Nephron progenitor cell (in vitro differentiated cells): ENCODE results near the gene FRMD4B.

Experiments
- DNase-seq: peaks from one replicate; pipeline ENCODE4 v3.0.0; 2021
- H3K27ac Mint-ChIP-seq: 2 replicates; pipeline ENCODE4 v1.8.0; 2021; ENCODE audit warnings: mild to moderate bottlenecking, moderate library complexity, mixed read lengths
- H3K27me3 Mint-ChIP-seq: 2 replicates; pipeline ENCODE4 v1.8.0; 2021; ENCODE audit warnings: mild to moderate bottlenecking, low read depth, mixed read lengths; ENCODE audit not compliant: poor library complexity
- H3K36me3 Mint-ChIP-seq: 2 replicates; pipeline ENCODE4 v1.8.0; 2021; ENCODE audit warnings: low read depth, mixed read lengths
- H3K4me1 Mint-ChIP-seq: 2 replicates; pipeline ENCODE4 v1.8.0; 2021; ENCODE audit warnings: mixed read lengths
- H3K4me3 Mint-ChIP-seq: 2 replicates; pipeline ENCODE4 v1.8.0; 2021; ENCODE audit warnings: mild to moderate bottlenecking, moderate library complexity, mixed read lengths
- H3K9me3 Mint-ChIP-seq: 2 replicates; pipeline ENCODE4 v1.8.0; 2021; ENCODE audit warnings: mild to moderate bottlenecking, moderate library complexity, mixed read lengths
- TF ChIP-seq, protein P1 (sequence below): fragments of 200-600 bp; sonication (generic); IDR thresholded peaks from 2 replicates; pipeline ENCODE4 v1.5.0; 2021; ENCODE audit warnings: antibody characterized with exemption

Gene FRMD4B

DNA sequence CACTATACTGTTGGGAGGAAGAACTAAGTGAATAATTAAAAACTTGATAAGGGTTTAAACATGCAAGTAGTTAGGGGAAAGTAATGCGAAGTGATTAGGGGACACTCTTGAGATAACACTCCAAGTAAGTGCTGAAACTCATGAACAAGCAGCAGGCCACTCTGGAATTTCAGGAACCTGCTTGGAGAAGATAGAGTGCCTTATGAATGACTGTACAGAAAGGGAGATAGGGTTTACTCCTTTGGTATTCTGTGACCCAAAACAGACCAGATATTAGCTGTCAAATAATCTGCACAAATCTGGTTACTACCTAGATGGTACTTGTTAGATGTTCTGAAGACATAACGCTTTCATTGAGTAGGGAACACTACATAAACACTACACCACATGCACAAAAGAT is 85.6 kb downstream of the FRMD4B start:
- Mint-ChIP-seq H3K27ac (no peak overlapping the region), H3K9me3 (no peaks in the 10 kb centered on the region), H3K36me3 (no peaks in the 10 kb centered on the region), H3K4me1 (peaks cover 33% of the 10 kb centered on the region), H3K27me3 (no peaks in the 10 kb centered on the region), H3K4me3 (no peak overlapping the region)
- DNase-seq = no peak
- TF ChIP-seq, protein P1, sequence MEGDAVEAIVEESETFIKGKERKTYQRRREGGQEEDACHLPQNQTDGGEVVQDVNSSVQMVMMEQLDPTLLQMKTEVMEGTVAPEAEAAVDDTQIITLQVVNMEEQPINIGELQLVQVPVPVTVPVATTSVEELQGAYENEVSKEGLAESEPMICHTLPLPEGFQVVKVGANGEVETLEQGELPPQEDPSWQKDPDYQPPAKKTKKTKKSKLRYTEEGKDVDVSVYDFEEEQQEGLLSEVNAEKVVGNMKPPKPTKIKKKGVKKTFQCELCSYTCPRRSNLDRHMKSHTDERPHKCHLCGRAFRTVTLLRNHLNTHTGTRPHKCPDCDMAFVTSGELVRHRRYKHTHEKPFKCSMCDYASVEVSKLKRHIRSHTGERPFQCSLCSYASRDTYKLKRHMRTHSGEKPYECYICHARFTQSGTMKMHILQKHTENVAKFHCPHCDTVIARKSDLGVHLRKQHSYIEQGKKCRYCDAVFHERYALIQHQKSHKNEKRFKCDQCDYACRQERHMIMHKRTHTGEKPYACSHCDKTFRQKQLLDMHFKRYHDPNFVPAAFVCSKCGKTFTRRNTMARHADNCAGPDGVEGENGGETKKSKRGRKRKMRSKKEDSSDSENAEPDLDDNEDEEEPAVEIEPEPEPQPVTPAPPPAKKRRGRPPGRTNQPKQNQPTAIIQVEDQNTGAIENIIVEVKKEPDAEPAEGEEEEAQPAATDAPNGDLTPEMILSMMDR = no peak

DNA sequence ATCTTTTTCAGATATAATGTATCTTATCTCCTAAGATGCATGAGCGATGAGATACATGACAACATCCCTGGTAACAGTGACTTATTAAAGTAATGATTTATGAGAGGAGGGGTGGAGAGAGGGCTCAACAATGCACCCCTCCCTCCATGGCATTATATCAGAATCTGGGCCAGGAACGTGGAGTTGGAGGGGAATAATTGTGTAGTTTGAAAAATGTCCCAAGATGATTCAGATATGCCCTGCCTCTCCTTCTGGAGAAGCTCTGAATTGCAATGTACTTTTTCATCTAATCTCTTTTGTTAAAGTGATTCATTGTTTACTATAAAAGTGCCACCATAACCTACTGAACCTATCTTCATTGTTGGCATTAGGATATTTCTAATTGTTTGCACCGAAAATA is 86.5 kb downstream of the FRMD4B start:
- TF ChIP-seq, protein P1 = no peak
- H3K4me1 Mint-ChIP-seq = peaks cover 42% of the 10 kb centered on the region
- DNase-seq = no peak
- H3K9me3 Mint-ChIP-seq = no peaks in the 10 kb centered on the region
- H3K27ac Mint-ChIP-seq = peak overlapping the region; percentile 66
- H3K4me3 Mint-ChIP-seq = no peak overlapping the region
- H3K27me3 Mint-ChIP-seq = peaks cover 4% of the 10 kb centered on the region
- no peaks in the 10 kb centered on the region for H3K36me3 Mint-ChIP-seq

DNA sequence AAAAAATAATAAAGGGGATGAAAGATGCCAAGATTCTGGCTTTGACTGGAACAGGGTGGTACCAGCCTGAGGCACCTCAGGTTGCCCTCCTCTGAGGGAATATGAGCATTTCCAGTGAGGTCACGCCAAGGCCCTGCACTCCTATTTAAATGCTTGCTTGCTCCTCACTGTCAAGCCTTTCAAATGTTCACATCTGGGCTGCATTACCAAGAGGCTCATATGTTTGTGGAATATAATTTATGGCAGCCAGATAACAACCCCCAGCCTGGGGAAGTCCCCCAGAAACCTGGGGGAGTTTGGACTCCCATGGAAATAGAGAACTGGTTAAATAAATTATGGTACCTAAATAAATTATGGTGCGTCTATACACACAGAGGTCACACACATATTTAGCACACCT is 88.4 kb downstream of the FRMD4B start:
- Mint-ChIP-seq H3K27me3 (peaks cover 4% of the 10 kb centered on the region), H3K27ac (peak overlapping the region; percentile 41), H3K36me3 (no peaks in the 10 kb centered on the region), H3K9me3 (no peaks in the 10 kb centered on the region), H3K4me3 (peak overlapping the region; percentile 12), H3K4me1 (peaks cover 58% of the 10 kb centered on the region)
- TF ChIP-seq, protein P1 = no peak
- DNase-seq = no peak

DNA sequence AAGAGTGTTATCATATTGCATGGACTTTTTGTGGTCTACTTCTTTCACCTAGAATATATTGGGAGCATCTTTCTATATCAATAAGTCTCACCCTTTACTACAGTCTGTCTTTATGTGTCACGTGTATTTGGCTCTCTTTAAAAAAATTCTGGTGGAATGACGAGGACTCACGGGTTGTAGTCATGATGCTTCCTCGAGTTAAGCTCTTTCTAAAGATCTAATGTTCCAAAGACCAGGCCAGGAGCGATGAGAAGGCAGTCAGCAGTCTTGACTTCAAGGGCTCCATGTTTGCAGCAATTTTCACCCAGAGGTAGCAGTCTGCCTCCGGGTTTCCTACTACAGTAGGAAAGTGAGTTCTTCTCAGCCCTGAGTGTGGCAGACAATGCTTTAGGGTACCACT is 88.9 kb downstream of the FRMD4B start:
- H3K27ac Mint-ChIP-seq = peak overlapping the region; percentile 41

DNA sequence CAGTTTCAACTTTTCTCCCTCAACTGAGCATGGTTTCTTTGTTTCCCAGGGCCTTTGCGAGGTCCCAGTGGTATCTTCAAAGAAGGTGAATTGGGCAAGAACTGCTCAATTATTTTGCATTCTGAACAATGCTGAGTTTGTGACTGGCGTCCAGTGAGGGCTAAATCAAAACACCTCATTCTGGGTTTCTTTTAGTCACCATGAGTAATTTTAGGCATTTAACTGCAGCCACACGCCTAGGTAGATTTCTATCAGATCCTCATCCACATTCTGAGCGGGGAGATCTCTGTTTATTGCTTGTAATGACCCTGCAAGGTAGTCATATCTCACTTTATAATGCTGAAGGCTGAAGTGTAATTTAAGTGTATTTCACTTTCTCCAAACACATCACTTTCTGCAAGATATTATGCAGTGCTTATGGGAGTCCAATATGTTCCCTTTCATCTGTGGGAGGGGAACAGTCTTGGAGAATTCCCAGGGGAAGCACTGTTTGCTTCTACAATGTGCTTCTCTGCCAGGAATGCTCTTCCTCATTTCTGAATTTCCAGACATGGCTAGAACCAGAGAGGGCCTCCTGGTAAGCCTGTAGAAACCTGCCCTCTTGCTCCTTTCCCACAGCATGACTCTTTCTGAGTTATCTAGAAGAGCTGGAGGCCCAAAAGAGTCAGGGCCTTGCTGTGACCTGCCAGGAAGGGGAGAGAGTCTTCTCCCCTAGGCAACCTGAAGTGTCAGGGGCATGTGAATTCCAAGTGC is 91.7 kb downstream of the FRMD4B start:
- Mint-ChIP-seq H3K27me3 (peaks cover 4% of the 10 kb centered on the region), H3K36me3 (no peaks in the 10 kb centered on the region), H3K4me3 (peak overlapping the region; percentile 25), H3K27ac (peak overlapping the region; percentile 94), H3K4me1 (peaks cover 91% of the 10 kb centered on the region), H3K9me3 (no peaks in the 10 kb centered on the region)
- DNase-seq = no peak
- TF ChIP-seq, protein P1 = no peak

More for the DNA sequence above, 88.9 kb downstream of the FRMD4B start:
- Mint-ChIP-seq H3K4me1 (peaks cover 63% of the 10 kb centered on the region), H3K9me3 (no peaks in the 10 kb centered on the region), H3K27me3 (peaks cover 4% of the 10 kb centered on the region), H3K4me3 (peak overlapping the region; percentile 12), H3K36me3 (no peaks in the 10 kb centered on the region)
- no peak for DNase-seq
- TF ChIP-seq, protein P1 = no peak
